Mammary epithelial cell (primary cell): ENCODE data around the gene RAD9B.

Experiments
- CTCF ChIP-seq, 2 donors: IDR thresholded peaks in 1 of 2; conservative IDR thresholded peaks in 1 of 2; 2 replicates each; pipeline ENCODE4 v1.5.1; 2011 to 2012; ENCODE audit warnings: inconsistent platforms in 2 of 2, low read length in 2 of 2, mild to moderate bottlenecking in 2 of 2, control low read depth in 1 of 2, low read depth in 1 of 2; ENCODE audit not compliant: insufficient read depth in 1 of 2; ENCODE audit errors: extremely low read depth in 1 of 2
- EZH2 ChIP-seq: IDR thresholded peaks from 2 replicates; pipeline ENCODE4 v1.6.1; 2012; ENCODE audit warnings: low read length, inconsistent platforms, borderline replicate concordance

GRCh38 chr12:110465024-110465423 is 37.1 kb upstream of the RAD9B start:
- TF ChIP-seq CTCF (conservative IDR thresholded peaks at IDR 0.05 in 1 of 2, IDR thresholded peaks at IDR 0.05 in 1 of 2; ENCODE audit: extremely low read depth in 1 of 2, insufficient read depth in 1 of 2, low read depth in 1 of 2, low read length in 2 of 2) (no peak), EZH2 (no peak)
